Urothelium cell line (cell line): ENCODE measurements around the gene PRKG2.

ENCODE experiments used
- DNase-seq: peaks from one replicate; pipeline ENCODE4 v3.0.0; 2011; ENCODE audit warnings: low spot score, mixed read lengths
- FAIRE-seq: peaks from 2 replicates; lab custom pipeline; 2011; peaks lifted over from hg19 to GRCh38; lab: Jason Lieb, UNC

Gene PRKG2

DNA sequence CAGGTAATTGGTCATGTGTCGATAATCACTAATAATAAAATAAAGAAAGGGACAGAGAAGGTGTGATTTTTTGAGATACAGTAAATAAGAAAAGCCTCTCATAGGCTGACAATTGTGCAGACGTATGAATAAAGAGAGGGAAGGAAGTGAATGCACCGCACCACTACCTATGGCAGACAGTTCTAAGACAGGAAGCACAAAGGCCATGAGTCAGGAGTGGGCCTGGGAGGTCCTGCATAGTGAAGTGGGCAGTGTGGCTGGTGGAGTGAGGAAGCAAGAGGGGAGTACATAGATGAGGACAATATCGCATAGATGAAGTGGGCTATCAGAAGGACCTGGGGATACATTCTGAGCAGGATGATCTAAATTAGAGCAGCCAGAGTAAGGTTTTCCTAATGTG, 108.9 kb downstream of the PRKG2 start:
- FAIRE-seq, result no peak
- no peak for DNase-seq

GRCh38 chr4:81102107-81102506, 112.9 kb downstream of the PRKG2 start:
- FAIRE-seq (no peak), DNase-seq (no peak)

DNA sequence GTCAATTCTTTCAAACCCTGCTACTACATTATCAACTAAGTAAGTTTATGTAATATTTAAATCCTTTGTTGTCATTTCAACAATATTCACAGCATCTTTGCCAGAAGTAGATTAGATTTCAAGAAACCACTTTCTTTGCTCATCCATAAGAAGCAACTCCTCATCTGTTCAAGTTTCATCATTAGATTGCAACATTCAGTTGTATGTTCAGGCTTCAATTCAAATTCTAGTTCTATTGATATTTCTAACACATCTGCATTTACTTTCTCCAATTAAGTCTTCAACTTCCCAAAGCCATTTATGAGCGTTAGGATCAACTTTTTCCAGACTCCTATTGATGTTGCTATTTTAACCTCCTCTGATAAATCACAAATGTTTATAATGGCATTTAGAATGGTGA, 118.5 kb downstream of the PRKG2 start:
- no peak for FAIRE-seq
- DNase-seq, result no peak

GRCh38 chr4:81095389-81095788, 119.6 kb downstream of the PRKG2 start:
- no peak for DNase-seq
- FAIRE-seq, result no peak

DNA sequence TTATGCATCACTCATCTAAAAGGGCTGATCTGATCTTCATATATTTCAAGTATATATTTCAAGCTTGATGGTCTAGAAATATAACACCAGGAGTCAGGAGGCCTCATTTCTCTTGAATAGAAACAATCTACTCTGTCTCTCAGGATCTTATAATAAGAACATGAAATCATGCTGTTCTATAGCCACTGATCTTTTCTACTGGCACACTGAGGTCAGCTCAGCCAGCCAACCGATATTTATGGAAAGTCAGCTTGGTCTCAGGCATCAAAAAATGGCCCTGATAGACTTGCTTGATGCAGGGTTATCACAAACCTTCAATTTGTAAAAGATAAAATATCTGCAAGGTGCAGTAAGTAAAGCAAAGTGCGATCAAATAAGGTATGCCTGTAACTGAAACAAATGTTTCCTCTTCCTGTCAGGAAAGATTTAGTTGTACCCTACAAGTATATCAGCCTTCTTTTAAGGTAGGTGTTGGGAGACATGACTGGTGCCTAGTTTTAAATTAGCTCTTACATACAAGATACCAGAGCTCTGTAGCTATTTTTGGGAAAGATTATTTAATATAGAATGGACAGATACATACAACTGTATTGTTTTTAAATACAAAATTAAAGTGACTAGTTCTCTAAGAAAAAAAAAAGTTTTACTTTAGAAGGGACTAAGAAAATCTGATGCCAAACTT, 121.2 kb downstream of the PRKG2 start:
- FAIRE-seq, result no peak

GRCh38 chr4:81085979-81086378, 129.0 kb downstream of the PRKG2 start:
- DNase-seq (no peak), FAIRE-seq (no peak)

More for the DNA sequence above, 121.2 kb downstream of the PRKG2 start:
- DNase-seq, result no peak

GRCh38 chr4:81085291-81085690, 129.7 kb downstream of the PRKG2 start:
- DNase-seq (no peak), FAIRE-seq (no peak)

DNA sequence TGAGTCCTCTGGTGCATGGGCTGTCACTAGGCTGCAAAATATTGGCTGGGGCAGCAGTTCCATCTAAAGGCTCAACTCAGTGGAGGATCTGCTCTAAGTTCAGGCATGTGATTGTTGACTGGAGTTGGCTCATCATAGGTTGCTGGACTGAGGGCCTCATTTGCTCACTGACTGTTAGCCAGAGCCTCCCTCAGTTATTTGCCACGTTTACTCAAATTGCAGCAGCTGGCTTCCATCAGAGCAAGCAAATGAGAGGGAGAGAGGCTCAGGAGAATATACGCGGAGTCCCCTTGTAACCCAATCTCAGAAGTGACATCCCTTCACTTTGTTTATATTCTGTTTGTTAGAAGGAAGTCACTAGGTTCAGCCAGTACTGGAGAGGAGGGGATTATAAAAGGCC, 130.4 kb downstream of the PRKG2 start:
- DNase-seq (no peak), FAIRE-seq (no peak)

- no peak for DNase-seq
These were observed 131.0 kb downstream of the PRKG2 start for GRCh38 chr4:81084029-81084428.

GRCh38 chr4:81081156-81081555, 133.9 kb downstream of the PRKG2 start:
- no peak for DNase-seq
- no peak for FAIRE-seq

More at GRCh38 chr4:81084029-81084428, 131.0 kb downstream of the PRKG2 start:
- no peak for FAIRE-seq

DNA sequence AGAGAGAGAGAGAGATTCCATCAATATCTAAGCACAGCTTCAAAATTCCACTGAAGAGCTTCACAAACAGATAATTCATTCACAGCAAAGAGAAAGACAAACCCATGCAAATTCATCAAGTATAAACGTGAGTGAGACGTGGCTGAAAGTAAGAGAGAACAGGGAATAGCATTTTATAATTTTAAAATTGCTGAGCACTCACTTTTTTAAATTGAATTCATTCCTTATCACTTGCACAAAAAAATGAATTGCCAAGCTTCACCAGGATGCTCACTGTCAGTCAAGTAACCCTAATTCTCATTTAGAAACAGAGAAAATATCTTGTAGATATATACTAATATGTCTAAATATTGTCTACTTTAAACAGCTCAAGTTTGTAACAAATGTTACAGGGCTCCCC, 144.0 kb downstream of the PRKG2 start:
- DNase-seq (no peak), FAIRE-seq (no peak)

DNA sequence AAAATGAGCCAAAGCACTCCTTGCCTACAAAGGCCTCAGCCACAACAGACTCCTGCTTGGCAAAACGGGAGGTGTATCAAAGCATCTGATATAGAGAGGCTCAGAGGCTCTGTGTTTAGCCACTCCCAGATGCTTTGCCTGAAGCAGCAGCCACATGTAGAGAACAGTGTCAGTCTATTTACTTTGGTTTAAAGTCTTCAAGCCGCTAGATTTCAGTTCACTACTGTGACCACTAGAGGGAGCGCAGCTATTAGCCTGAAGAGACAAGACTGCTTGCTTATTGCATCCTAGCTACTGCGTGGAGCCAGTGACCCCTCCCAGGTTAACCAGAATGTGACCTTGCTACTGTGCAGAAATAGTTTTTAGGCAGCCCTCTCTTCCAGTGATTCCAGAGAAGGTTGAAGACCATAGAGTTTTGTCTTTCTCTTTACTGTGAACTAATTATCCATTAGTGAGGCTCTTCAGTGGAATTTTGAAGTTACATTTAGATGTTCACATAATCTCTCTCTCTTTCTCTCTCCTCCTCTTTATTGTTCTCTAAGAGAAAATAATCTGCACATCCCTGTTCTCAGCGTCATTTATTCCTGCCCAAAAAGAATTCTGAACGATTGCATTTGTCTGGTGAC, 145.2 kb downstream of the PRKG2 start:
- no peak for FAIRE-seq
- DNase-seq, result peak; percentile 60

DNA sequence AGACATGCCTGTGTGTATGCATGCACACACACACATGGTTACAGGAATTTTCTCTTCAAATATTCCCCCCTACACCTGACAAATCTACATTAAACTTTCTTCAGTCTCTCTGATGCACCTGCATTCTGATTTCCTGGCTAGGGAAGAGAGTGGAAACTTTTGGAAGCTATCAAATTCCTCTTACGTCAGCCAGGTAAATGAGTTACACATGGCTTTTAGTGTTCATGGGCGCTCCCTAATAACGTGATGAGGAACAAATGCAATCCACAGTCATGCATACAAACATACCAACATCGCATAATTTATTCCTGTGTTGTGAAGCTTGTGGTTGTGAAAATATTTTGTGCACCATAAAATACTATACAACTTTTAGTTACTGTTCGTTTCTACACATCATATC, 149.6 kb downstream of the PRKG2 start:
- FAIRE-seq (no peak), DNase-seq (no peak)

GRCh38 chr4:81062001-81062400, 153.0 kb downstream of the PRKG2 start:
- FAIRE-seq, result no peak
- DNase-seq, result no peak

DNA sequence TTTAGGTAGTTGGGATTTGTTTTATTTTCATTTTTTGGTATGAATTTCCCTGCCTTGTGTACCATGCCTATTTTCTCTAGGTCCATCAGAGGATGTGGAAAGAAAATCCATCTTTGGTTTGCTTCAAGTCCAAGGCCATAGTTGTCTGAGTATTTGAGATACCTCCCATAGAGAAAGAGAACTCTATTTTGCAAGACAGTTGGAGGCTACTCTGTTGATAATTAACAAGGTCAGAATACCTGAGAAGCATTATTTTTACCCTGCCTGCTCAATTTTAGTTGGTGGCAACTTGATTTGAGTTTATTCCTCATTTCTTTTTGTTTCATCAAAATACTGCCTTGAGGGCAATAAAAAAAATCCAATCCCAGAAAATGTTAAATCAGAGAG, 153.7 kb downstream of the PRKG2 start:
- FAIRE-seq (no peak), DNase-seq (no peak)

DNA sequence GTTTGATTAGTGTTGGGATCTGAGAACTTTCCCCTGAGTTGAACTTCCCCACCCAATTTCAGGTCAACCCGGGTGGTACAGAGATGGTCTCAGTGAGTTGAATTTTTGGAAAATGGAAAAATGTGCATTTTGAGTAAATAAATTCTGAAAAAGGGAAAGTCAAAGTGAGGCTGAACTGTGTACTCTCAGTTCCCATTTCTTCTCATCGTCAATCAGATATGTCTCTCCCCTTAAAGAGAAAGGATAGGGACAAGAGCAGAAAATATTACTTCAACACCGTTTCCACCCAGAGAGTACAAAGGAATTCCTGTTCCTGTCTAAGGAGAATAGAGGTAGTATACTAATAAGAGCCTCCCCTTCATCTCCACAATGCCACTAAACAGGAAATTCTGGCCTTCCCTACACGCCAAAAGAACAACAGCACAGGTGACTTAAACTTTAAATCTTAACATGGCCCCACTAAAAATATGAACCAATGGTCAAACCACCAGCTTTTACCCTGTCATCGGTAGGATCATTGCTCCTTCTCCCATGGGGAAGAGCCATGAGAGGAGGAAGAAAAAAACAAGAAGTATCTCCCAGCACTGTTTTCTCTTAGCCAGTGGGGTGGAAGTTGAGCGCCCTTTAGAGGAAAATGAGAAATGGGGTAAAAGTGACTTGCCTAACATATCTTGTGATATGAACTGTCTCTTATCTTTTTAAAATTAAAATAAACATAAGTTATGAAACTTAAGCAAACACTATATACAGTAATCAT, 154.3 kb downstream of the PRKG2 start:
- FAIRE-seq (no peak), DNase-seq (no peak)

- no peak for FAIRE-seq
- no peak for DNase-seq
These were observed 156.4 kb downstream of the PRKG2 start for GRCh38 chr4:81058621-81059020.

- DNase-seq, result peak; percentile 44
- no peak for FAIRE-seq
These were observed 162.6 kb downstream of the PRKG2 start for GRCh38 chr4:81052119-81053068.

DNA sequence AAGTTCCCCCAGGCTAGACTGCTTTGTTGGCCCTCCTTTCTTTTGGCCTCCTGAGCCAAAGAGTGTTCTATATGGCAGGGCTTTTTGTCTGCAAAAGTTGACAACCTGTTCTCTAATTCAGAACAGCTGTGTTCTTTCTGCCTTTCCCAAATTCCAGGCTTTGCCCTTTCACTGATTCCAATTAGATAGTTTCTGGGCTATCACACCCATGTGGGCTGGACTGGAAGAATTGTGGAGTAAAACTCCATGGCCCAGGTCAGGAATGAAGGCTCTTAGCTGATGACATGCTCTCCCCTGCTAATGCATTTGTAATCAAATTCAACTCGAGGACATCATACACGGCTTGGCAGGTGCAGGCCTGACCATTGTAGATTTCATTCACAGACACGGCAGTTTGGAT, 165.1 kb downstream of the PRKG2 start:
- DNase-seq, result no peak
- no peak for FAIRE-seq

DNA sequence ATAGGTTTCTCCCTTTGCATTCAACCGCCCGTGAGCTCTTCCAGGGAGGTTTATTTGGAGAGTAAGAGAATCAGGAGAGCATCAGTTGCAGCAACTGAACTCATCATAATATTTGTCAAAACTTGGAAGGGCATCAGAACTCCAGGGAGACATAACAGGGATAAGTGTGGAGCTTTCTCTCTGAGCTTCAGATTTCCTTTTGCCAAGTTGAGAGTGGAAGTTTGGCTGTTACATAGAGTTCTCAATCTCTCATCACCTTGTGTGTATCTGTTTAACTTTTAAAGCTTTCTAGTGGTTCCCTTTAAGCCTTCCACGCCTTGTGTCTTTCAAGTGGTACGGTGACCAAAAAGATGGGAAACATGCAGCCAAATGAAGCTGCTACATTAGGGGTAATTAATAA, 165.7 kb downstream of the PRKG2 start:
- no peak for FAIRE-seq
- no peak for DNase-seq
